Prostate gland (tissue), 2 donors: ENCODE results near the gene RGS7. TPM values are rescaled to one million over a fixed set of nuclear protein-coding genes. Genes with fewer than 3 reads are reported as not detected.

Experiments
- DNase-seq: peaks from one replicate; pipeline ENCODE4 v3.0.0-alpha.2; 2019; ENCODE audit warnings: low spot score
- H3K27ac ChIP-seq, 2 donors: fragments of 200-600 bp; sonication (generic); 2 replicates each; pipeline ENCODE4 v1.5.1; 2017 to 2019
- H3K27me3 ChIP-seq: fragments of 200-600 bp; sonication (generic); replicated peaks from 2 replicates; pipeline ENCODE4 v1.5.1; 2019; ENCODE audit not compliant: insufficient read depth
- H3K36me3 ChIP-seq, 2 donors: fragments of 200-600 bp; sonication (generic); 1 replicate in 1 of 2; 2 replicates in 1 of 2; pipeline versions ENCODE4 v1.5.1 to v1.8.1; 2017 to 2019
- H3K4me1 ChIP-seq: fragments of 200-600 bp; sonication (generic); replicated peaks from 2 replicates; pipeline ENCODE4 v1.5.1; 2019
- H3K4me3 ChIP-seq, 2 donors: fragments of 200-600 bp; sonication (generic); 2 replicates each; pipeline ENCODE4 v1.5.1; 2017 to 2019
- H3K9me3 ChIP-seq: fragments of 200-600 bp; sonication (generic); 2 replicates; pipeline ENCODE4 v1.5.1; 2017
- POLR2A ChIP-seq: fragments of 450-650 bp; IDR thresholded peaks from one replicate; pipeline ENCODE4 v1.6.1; 2016; ENCODE audit warnings: antibody characterized with exemption, mild to moderate bottlenecking
- POLR2AphosphoS5 ChIP-seq: sonication (generic); formaldehyde crosslinking; IDR thresholded peaks from one replicate; pipeline ENCODE4 v1.6.1; 2017; ENCODE audit warnings: antibody characterized with exemption
- WGBS: methylation state at CpG from one replicate; pipeline ENCODE4 v1.1.5; 2018; 5-methylcytosine and 5-hydroxymethylcytosine counted together
- intact Hi-C: fragments of 100-400 bp; cut with DNase I; formaldehyde crosslinking; loops from one replicate; pipeline ENCODE4 v1.14.2; 2022
- total RNA-seq, 2 donors: library from RNA; depleted of rRNA; stranded (reverse); fragments of >200 nt; gene quantifications; one replicate each; pipeline ENCODE4 v1.1.0, GENCODE V29; 2016
- TF ChIP-seq, protein P1 (sequence below), 4 experiments: fragments of 200-600 bp in 2 of 4; fragments of 450-650 bp in 2 of 4; sonication (generic) in 2 of 4; IDR thresholded peaks; 1 replicate in 3 of 4; 2 replicates in 1 of 4; pipeline ENCODE4 v1.5.1; 2016 to 2019; ENCODE audit warnings: antibody characterized with exemption in 4 of 4, mild to moderate bottlenecking in 2 of 4, moderate library complexity in 2 of 4

The RGS7 gene
- total RNA-seq, 2 donors from 2014 or later = 0.32 to 1.3 TPM

DNA sequence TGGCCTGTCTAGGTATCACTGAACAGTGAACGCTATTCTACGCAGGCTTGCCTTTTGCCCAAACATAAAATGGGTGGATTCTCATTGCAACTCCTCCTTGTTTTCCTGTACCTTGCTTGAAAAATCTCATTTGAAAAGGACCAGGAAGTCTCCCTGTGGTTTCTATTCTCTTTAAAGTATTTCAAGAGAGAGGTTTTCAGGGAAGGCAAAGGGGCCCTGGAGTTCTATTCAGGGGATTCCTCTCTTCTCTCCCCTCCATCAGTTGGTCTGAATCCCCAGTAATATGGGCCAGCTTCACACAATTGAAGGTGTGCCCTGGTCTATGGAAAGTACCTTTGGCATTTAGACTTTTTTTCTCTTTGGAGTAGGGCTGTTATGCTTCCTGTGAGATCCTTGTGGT lies 311.3 kb downstream of the RGS7 start:
- no peak overlapping the region for H3K27ac ChIP-seq
- H3K36me3 ChIP-seq = no peaks in the 10 kb centered on the region
- no peaks in the 10 kb centered on the region for H3K9me3 ChIP-seq
- H3K27me3 ChIP-seq = no peaks in the 10 kb centered on the region
- DNase-seq = no peak
- no peak overlapping the region for H3K4me3 ChIP-seq
- TF ChIP-seq POLR2A = no peak
- TF ChIP-seq POLR2AphosphoS5 = no peak
- TF ChIP-seq, protein P1, sequence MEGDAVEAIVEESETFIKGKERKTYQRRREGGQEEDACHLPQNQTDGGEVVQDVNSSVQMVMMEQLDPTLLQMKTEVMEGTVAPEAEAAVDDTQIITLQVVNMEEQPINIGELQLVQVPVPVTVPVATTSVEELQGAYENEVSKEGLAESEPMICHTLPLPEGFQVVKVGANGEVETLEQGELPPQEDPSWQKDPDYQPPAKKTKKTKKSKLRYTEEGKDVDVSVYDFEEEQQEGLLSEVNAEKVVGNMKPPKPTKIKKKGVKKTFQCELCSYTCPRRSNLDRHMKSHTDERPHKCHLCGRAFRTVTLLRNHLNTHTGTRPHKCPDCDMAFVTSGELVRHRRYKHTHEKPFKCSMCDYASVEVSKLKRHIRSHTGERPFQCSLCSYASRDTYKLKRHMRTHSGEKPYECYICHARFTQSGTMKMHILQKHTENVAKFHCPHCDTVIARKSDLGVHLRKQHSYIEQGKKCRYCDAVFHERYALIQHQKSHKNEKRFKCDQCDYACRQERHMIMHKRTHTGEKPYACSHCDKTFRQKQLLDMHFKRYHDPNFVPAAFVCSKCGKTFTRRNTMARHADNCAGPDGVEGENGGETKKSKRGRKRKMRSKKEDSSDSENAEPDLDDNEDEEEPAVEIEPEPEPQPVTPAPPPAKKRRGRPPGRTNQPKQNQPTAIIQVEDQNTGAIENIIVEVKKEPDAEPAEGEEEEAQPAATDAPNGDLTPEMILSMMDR (IDR thresholded peaks at IDR 0.05) = no peak
- no peaks in the 10 kb centered on the region for H3K4me1 ChIP-seq
- WGBS = 90% methylated on average over 2 of the region's 2 CpGs
- intact Hi-C loops = no loop called here

DNA sequence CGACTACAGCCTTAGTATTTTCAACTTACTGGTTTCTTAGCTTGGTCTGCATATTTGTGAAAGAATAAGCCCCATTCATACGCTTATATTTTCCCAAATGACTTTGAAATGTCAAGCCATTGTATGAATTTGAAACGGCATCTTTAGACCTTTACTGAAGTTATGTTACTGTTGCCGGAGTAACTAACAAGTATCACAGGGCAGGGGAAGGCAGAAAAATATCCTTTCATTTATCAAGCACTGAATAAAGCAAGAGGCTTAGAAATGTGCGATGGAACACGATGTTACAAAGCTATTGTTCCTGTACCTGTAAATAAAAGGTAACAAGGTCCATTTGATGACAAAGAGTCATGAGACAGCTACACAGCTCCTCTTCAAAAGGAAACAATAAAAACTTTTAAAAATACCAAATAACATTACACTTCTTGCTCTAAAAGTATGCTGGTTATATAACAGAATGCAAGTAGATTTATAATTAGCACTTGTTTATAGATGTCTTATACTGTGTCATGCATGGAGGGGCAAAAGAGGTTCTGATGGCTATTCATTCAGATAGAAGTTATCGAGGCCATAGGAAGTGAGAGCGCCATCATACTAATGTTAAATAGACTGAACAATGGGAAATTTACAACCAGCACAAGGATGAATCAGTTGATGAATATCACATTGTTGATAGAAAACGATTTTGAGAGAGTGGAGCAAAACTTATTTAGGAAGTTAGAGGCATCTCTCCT lies 322.6 kb downstream of the RGS7 start:
- Histone ChIP-seq H3K27me3 (no peaks in the 10 kb centered on the region), H3K4me1 (no peaks in the 10 kb centered on the region), H3K36me3 (no peaks in the 10 kb centered on the region), H3K4me3 (no peak overlapping the region), H3K9me3 (no peaks in the 10 kb centered on the region), H3K27ac (no peak overlapping the region)
- DNase-seq = no peak
- intact Hi-C loops = no loop called here
- TF ChIP-seq, protein P1 (IDR thresholded peaks at IDR 0.05) = no peak
- TF ChIP-seq POLR2AphosphoS5 = no peak
- TF ChIP-seq POLR2A = no peak
- 61% methylated on average over 9 of the region's 9 CpGs for WGBS

DNA sequence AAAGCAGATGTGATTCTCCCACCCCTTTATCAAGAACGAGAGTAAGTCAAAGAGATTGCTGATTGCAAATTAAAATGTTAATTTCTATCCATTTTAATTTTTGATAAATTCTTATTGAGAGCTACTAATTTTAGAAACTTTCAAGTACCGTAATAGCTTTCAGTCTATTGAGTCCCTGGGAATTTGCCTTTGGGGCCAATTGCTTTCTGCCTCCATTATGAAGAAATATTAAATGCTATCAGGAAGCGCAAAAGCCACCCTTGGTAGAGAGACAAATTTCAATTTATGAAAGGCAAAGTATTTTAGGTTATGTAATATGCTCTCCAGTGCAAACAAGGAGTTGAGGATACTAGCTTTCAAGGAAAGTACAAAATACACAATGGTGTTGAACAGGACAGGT lies 332.2 kb downstream of the RGS7 start:
- H3K27me3 ChIP-seq = no peaks in the 10 kb centered on the region
- intact Hi-C loops = no loop called here
- no peak overlapping the region for H3K27ac ChIP-seq
- WGBS = 57% methylated on average over 3 of the region's 3 CpGs
- no peaks in the 10 kb centered on the region for H3K4me1 ChIP-seq
- no peak overlapping the region for H3K4me3 ChIP-seq
- no peaks in the 10 kb centered on the region for H3K9me3 ChIP-seq
- DNase-seq = no peak
- H3K36me3 ChIP-seq = no peaks in the 10 kb centered on the region
- no peak for TF ChIP-seq POLR2AphosphoS5
- TF ChIP-seq, protein P1 (IDR thresholded peaks at IDR 0.05) = no peak
- TF ChIP-seq POLR2A = no peak

DNA sequence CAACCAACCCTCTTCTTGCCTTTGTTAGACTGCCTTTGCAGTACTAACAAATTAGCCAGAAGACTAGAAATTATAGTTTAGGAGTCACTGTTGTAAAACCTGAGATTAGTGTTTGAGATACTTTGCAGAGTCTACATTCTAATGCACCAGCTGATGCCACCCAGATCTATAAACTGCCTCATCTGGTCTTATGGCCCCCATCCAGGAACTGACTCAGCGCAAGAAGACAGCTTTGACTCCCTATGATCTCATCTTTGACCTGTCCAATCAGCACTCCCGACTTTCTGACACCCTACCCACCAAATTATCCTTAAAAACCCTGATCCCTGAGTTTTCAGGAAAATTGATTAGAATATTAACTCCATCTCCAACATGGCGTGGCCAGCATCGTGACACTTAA lies 334.6 kb downstream of the RGS7 start:
- Histone ChIP-seq H3K4me1 (no peaks in the 10 kb centered on the region), H3K27me3 (no peaks in the 10 kb centered on the region), H3K27ac (no peak overlapping the region), H3K9me3 (no peaks in the 10 kb centered on the region), H3K36me3 (no peaks in the 10 kb centered on the region), H3K4me3 (no peak overlapping the region)
- intact Hi-C loops = no loop called here
- DNase-seq = no peak
- TF ChIP-seq, protein P1 (IDR thresholded peaks at IDR 0.05) = no peak
- TF ChIP-seq POLR2AphosphoS5 (no peak), POLR2A (no peak)
- WGBS = 89% methylated on average over 4 of the region's 4 CpGs
